GM21529 (cell line): ENCODE data around the gene EFNA2.
"Not testable (repeated sequence)": the region's sequence is repeated elsewhere in the genome, so short reads cannot be mapped to it uniquely, and the experiment has no call there.

Source experiments
- ATAC-seq: cut with Tn5 transposase; IDR thresholded peaks from one replicate; pipeline ENCODE4 v1.9.1; 2021; ENCODE audit not compliant: unreplicated experiment

The EFNA2 gene

GRCh38 chr19:1315470-1316166 lies 29.9 kb downstream of the EFNA2 start:
- ATAC-seq = no peak

GRCh38 chr19:1316466-1316865 lies 30.8 kb downstream of the EFNA2 start:
- no peak for ATAC-seq

GRCh38 chr19:1317274-1318003 lies 31.8 kb downstream of the EFNA2 start:
- ATAC-seq = no peak

- ATAC-seq = no peak
Observed at GRCh38 chr19:1318678-1319471, 33.2 kb downstream of the EFNA2 start.

- ATAC-seq = not testable (repeated sequence)
Observed at GRCh38 chr19:1320282-1320650, 34.6 kb downstream of the EFNA2 start.

GRCh38 chr19:1321539-1321938 lies 35.9 kb downstream of the EFNA2 start:
- ATAC-seq = no peak

GRCh38 chr19:1322198-1322981 lies 36.7 kb downstream of the EFNA2 start:
- ATAC-seq = no peak

- no peak for ATAC-seq
Observed at GRCh38 chr19:1324249-1324805, 38.7 kb downstream of the EFNA2 start.

- no peak for ATAC-seq
Observed at GRCh38 chr19:1324806-1325567, 39.3 kb downstream of the EFNA2 start.

- no peak for ATAC-seq
Observed at GRCh38 chr19:1325568-1326294, 40.1 kb downstream of the EFNA2 start.

GRCh38 chr19:1327125-1327524 lies 41.5 kb downstream of the EFNA2 start:
- ATAC-seq = no peak

- ATAC-seq = not testable (repeated sequence)
Observed at GRCh38 chr19:1332208-1332607, 46.5 kb downstream of the EFNA2 start.

GRCh38 chr19:1336079-1336684 lies 50.5 kb downstream of the EFNA2 start:
- ATAC-seq = no peak

- no peak for ATAC-seq
Observed at GRCh38 chr19:1340681-1341469, 55.2 kb downstream of the EFNA2 start.

- ATAC-seq = no peak
Observed at GRCh38 chr19:1343041-1343440, 57.4 kb downstream of the EFNA2 start.

GRCh38 chr19:1349211-1349610 lies 63.5 kb downstream of the EFNA2 start:
- ATAC-seq = no peak

GRCh38 chr19:1350867-1351266 lies 65.2 kb downstream of the EFNA2 start:
- no peak for ATAC-seq
